Measurements from ENCODE around the gene ZNF620.

Gene ZNF620

DNA sequence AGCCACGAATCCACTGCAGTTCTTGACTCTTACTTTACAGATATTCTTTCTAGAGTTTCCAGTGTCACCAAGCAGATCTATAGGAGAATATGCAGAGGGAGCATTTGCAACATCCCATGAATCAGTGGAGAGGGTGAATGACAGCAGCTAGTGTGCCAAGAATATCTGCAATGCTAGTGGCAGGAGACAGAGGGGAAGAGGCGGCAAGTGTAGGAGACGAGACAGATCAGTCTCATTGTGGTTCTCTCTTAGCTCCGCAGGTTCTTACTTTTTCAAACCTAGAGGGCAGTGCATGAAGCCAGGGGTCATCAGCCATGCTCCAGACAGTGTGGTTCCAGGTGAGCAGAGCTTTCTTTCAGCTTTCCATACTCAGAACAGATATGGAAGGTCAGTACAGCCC, 28.2 kb upstream of the ZNF620 start:
- no peaks in the 10 kb centered on the region for H3K9me2 ChIP-seq (replicated peaks; ENCODE audit: control insufficient read depth, low read length)
- H3K79me2 ChIP-seq (ENCODE audit: control insufficient read depth, low read length): peaks cover 8% of the 10 kb centered on the region
- no peaks in the 10 kb centered on the region for H4K20me1 ChIP-seq (ENCODE audit: control insufficient read depth, insufficient read depth, low read depth, low read length)
- H3K9me3 ChIP-seq (ENCODE audit: control insufficient read depth, insufficient read depth, low read length): no peaks in the 10 kb centered on the region
- H3F3A ChIP-seq (ENCODE audit: control insufficient read depth, insufficient read depth): 0 out of 2 replicates have a peak, but pooled peaks cover 6% of the 10 kb centered on the region
- H3K36me3 ChIP-seq (ENCODE audit: control insufficient read depth, low read length): peaks cover 31% of the 10 kb centered on the region
- peaks cover 35% of the 10 kb centered on the region for H3K4me1 ChIP-seq (ENCODE audit: control insufficient read depth, low read length)
- H3K27ac ChIP-seq (ENCODE audit: low read depth, low read length): no peak overlapping the region
- H3K4me2 ChIP-seq (ENCODE audit: low read length): peak overlapping the region; percentile 87
- TF ChIP-seq EZH2phosphoT487 (IDR thresholded peaks at IDR 0.05; ENCODE audit: borderline replicate concordance, low read length): no peak
- TF ChIP-seq, protein P1, sequence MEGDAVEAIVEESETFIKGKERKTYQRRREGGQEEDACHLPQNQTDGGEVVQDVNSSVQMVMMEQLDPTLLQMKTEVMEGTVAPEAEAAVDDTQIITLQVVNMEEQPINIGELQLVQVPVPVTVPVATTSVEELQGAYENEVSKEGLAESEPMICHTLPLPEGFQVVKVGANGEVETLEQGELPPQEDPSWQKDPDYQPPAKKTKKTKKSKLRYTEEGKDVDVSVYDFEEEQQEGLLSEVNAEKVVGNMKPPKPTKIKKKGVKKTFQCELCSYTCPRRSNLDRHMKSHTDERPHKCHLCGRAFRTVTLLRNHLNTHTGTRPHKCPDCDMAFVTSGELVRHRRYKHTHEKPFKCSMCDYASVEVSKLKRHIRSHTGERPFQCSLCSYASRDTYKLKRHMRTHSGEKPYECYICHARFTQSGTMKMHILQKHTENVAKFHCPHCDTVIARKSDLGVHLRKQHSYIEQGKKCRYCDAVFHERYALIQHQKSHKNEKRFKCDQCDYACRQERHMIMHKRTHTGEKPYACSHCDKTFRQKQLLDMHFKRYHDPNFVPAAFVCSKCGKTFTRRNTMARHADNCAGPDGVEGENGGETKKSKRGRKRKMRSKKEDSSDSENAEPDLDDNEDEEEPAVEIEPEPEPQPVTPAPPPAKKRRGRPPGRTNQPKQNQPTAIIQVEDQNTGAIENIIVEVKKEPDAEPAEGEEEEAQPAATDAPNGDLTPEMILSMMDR (IDR thresholded peaks at IDR 0.05; ENCODE audit: low read depth, low read length, poor library complexity, severe bottlenecking): no peak
- peak overlapping the region; percentile 93 for H3K4me3 ChIP-seq (ENCODE audit: low read length)
- no peaks in the 10 kb centered on the region for H3K27me3 ChIP-seq (ENCODE audit: control insufficient read depth, low read length)

DNA sequence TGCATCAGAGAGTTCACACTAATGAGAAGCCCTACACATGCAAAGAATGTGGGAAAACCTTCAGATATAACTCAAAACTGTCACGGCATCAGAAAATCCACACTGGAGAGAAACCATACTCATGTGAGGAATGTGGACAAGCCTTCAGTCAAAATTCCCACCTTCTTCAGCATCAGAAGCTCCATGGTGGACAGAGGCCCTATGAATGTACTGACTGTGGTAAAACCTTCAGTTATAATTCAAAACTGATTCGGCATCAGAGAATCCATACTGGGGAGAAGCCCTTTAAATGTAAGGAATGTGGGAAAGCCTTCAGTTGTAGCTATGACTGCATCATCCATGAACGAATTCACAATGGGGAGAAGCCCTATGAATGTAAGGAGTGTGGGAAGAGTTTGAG, 18.7 kb upstream of the ZNF620 start:
- H3F3A ChIP-seq (ENCODE audit: control insufficient read depth, insufficient read depth): no peaks in the 10 kb centered on the region
- peaks cover 40% of the 10 kb centered on the region for H3K36me3 ChIP-seq (ENCODE audit: control insufficient read depth, low read length)
- no peak for TF ChIP-seq EZH2phosphoT487 (IDR thresholded peaks at IDR 0.05; ENCODE audit: borderline replicate concordance, low read length)
- TF ChIP-seq, protein P1 (IDR thresholded peaks at IDR 0.05; ENCODE audit: low read depth, low read length, poor library complexity, severe bottlenecking): no peak
- no peaks in the 10 kb centered on the region for H3K9me2 ChIP-seq (replicated peaks; ENCODE audit: control insufficient read depth, low read length)
- peaks cover 7% of the 10 kb centered on the region; the same call in 1 of the 2 replicates for H3K9me3 ChIP-seq (ENCODE audit: control insufficient read depth, insufficient read depth, low read length)
- no peaks in the 10 kb centered on the region for H4K20me1 ChIP-seq (ENCODE audit: control insufficient read depth, insufficient read depth, low read depth, low read length)
- H3K27ac ChIP-seq (ENCODE audit: low read depth, low read length): no peak overlapping the region
- no peak overlapping the region for H3K4me3 ChIP-seq (ENCODE audit: low read length)
- H3K27me3 ChIP-seq (ENCODE audit: control insufficient read depth, low read length): no peaks in the 10 kb centered on the region
- no peaks in the 10 kb centered on the region for H3K79me2 ChIP-seq (ENCODE audit: control insufficient read depth, low read length)
- H3K4me2 ChIP-seq (ENCODE audit: low read length): no peak overlapping the region
- peaks cover 3% of the 10 kb centered on the region for H3K4me1 ChIP-seq (ENCODE audit: control insufficient read depth, low read length)

DNA sequence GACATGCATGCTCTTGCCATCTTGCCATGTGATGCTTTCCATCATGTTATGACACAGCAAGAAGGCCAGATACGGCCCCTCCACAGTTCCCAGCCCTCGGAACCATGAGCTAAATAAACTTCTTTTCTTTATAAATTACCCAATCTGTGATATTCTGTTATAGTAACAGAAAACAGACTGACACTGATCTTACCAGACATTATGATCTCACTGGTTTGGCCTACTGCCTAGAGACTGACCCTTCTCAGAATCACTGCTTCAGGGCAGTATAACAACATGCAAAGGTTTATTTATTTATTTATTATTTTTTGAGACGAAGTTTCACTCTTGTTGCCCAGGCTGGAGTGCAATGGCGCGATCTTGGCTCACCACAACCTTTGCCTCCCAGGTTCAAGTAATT, 14.9 kb upstream of the ZNF620 start:
- TF ChIP-seq, protein P1 (IDR thresholded peaks at IDR 0.05; ENCODE audit: low read depth, low read length, poor library complexity, severe bottlenecking): no peak
- no peak for TF ChIP-seq EZH2phosphoT487 (IDR thresholded peaks at IDR 0.05; ENCODE audit: borderline replicate concordance, low read length)
- no peaks in the 10 kb centered on the region for H3K9me2 ChIP-seq (replicated peaks; ENCODE audit: control insufficient read depth, low read length)

More for the DNA sequence above, 14.9 kb upstream of the ZNF620 start:
- Histone ChIP-seq H3F3A (ENCODE audit: control insufficient read depth, insufficient read depth) (no peaks in the 10 kb centered on the region), H3K36me3 (ENCODE audit: control insufficient read depth, low read length) (peaks cover 22% of the 10 kb centered on the region), H3K27me3 (ENCODE audit: control insufficient read depth, low read length) (no peaks in the 10 kb centered on the region), H3K4me2 (ENCODE audit: low read length) (no peak overlapping the region), H3K9me3 (ENCODE audit: control insufficient read depth, insufficient read depth, low read length) (peaks cover 7% of the 10 kb centered on the region; the same call in 1 of the 2 replicates), H4K20me1 (ENCODE audit: control insufficient read depth, insufficient read depth, low read depth, low read length) (no peaks in the 10 kb centered on the region), H3K27ac (ENCODE audit: low read depth, low read length) (no peak overlapping the region), H3K79me2 (ENCODE audit: control insufficient read depth, low read length) (no peaks in the 10 kb centered on the region), H3K4me1 (ENCODE audit: control insufficient read depth, low read length) (no peaks in the 10 kb centered on the region), H3K4me3 (ENCODE audit: low read length) (no peak overlapping the region)

Data from DOHH2 (cell line).